ENCODE data around the gene TAB2. TPM values are rescaled to one million over a fixed set of nuclear protein-coding genes. Genes with fewer than 3 reads are reported as not detected.

The TAB2 gene
- total and polyA plus RNA-seq, 9 of the 15 experiments (the other 6 are each of a cell fraction or from before 2014, with no cell fraction given) = 9.1 to 38.3 (median 18.6) TPM

DNA sequence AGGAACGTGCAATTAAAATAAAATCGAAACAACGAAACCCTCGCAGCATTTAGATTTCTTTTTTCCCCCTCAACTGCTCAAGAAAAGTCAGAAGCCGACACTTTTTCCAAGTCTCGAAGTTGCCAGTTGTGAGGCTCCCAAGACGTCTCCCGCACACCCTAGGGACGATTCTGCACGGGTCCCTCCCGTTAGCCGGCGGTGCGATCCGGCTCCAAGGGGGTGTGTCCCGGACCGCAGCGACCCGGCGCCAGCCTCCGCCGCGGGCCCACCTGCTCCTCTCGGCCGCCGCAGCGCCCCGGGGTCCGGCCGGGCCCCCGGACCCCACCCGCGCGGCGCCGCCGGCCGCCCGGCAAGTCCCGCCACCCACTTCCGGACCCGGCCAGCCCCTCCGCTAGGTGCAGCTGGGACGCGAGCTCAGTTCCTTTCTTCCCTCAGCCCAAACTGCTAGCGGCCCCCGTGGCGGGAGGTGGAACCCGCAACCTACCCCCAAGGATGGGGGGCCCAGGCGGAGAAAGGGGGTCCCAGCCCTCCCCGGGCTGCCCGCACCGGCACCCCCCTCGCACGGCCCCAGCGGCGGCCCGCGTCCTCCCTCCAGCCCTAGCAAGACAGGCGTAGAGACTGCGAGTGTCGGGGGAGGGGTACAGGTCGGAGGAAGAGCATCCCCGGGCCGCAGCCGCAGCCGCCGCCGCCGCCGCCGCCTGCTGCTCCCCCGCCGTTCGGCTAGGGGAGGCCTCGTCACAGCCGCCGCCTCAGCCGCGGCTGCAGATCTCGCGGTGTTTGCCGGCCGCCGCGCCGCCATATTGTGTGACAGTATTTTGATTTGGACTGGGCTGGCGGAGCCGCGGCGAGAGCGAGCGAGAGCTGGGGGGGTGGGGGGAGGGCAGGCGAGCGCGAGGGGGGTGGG is 520 bp upstream of the TAB2 start (continued):
- TF ChIP-seq ZBTB26 (CRISPR knock-in tag; IDR thresholded peaks at IDR 0.05) (peak; percentile 66; the same call in 1 of the 2 replicates), CEBPG (CRISPR knock-in tag; IDR thresholded peaks at IDR 0.05) (no peak), CEBPG (tag; conservative IDR thresholded peaks at IDR 0.05 in 1 of 2, IDR thresholded peaks at IDR 0.05 in 1 of 2) (no peak), FOXK2 (conservative IDR thresholded peaks at IDR 0.05 in 1 of 2, IDR thresholded peaks at IDR 0.05 in 1 of 2; ENCODE audit: low read depth in 2 of 2) (no peak), GTF2F1 (IDR thresholded peaks at IDR 0.05; ENCODE audit: low read depth, low read length) (0 out of 2 replicates have a peak, but pooled peaks have one; percentile 11), SRSF7 (optimal IDR thresholded peaks at IDR 0.05; ENCODE audit: low read depth, low read length) (no peak), ATF2 (CRISPR knock-in tag; IDR thresholded peaks at IDR 0.05) (no peak), HMG20B (CRISPR knock-in tag; IDR thresholded peaks at IDR 0.05) (no peak), SMAD1 (IDR thresholded peaks at IDR 0.05; ENCODE audit: low read depth, low read length, partially characterized antibody) (no peak), ZNF41 (CRISPR knock-in tag; conservative IDR thresholded peaks at IDR 0.05) (no peak), POLR2G (IDR thresholded peaks at IDR 0.05; ENCODE audit: low read depth, low read length) (peak; percentile 95), SAFB2 (IDR thresholded peaks at IDR 0.05; ENCODE audit: borderline replicate concordance, low read depth, low read length, severe bottlenecking) (no peak), PCBP1 (IDR thresholded peaks at IDR 0.05; ENCODE audit: low read depth, low read length, poor library complexity, severe bottlenecking) (peak; percentile 68), ZNF316 (IDR thresholded peaks at IDR 0.05) (no peak), KAT7 (CRISPR knock-in tag; IDR thresholded peaks at IDR 0.05; ENCODE audit: borderline replicate concordance) (0 out of 2 replicates have a peak, but pooled peaks have one; percentile 22), MTA1 (IDR thresholded peaks at IDR 0.05; ENCODE audit: borderline replicate concordance) (no peak), HCFC1 (IDR thresholded peaks at IDR 0.05; ENCODE audit: low read depth, low read length) (peak; percentile 43), GTF2E2 (tag; IDR thresholded peaks at IDR 0.05) (0 out of 2 replicates have a peak, but pooled peaks have one; percentile 31), ETV1 (tag; conservative IDR thresholded peaks at IDR 0.05; ENCODE audit: low read depth) (peak; percentile 61)
- TF ChIP-seq, protein P1, sequence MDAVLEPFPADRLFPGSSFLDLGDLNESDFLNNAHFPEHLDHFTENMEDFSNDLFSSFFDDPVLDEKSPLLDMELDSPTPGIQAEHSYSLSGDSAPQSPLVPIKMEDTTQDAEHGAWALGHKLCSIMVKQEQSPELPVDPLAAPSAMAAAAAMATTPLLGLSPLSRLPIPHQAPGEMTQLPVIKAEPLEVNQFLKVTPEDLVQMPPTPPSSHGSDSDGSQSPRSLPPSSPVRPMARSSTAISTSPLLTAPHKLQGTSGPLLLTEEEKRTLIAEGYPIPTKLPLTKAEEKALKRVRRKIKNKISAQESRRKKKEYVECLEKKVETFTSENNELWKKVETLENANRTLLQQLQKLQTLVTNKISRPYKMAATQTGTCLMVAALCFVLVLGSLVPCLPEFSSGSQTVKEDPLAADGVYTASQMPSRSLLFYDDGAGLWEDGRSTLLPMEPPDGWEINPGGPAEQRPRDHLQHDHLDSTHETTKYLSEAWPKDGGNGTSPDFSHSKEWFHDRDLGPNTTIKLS (IDR thresholded peaks at IDR 0.05; ENCODE audit: borderline replicate concordance, low read depth) = peak; percentile 78; the same call in 1 of the 2 replicates
- TF ChIP-seq, protein P2, sequence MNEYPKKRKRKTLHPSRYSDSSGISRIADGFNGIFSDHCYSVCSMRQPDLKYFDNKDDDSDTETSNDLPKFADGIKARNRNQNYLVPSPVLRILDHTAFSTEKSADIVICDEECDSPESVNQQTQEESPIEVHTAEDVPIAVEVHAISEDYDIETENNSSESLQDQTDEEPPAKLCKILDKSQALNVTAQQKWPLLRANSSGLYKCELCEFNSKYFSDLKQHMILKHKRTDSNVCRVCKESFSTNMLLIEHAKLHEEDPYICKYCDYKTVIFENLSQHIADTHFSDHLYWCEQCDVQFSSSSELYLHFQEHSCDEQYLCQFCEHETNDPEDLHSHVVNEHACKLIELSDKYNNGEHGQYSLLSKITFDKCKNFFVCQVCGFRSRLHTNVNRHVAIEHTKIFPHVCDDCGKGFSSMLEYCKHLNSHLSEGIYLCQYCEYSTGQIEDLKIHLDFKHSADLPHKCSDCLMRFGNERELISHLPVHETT (CRISPR knock-in tag; conservative IDR thresholded peaks at IDR 0.05 in 1 of 2, IDR thresholded peaks at IDR 0.05 in 1 of 2) = peak in 1 of 2 experiments; percentile 96; a peak in 2 of 4 replicates
